Mucosa of gallbladder (tissue), 1 donor: ENCODE measurements around the gene CEP290. TPM values are rescaled to one million over a fixed set of nuclear protein-coding genes. Genes with fewer than 3 reads are reported as not detected.
"Not testable (repeated sequence)": the region's sequence is repeated elsewhere in the genome, so short reads cannot be mapped to it uniquely, and the experiment has no call there.

ENCODE experiments used
- DNase-seq: peaks from one replicate; pipeline ENCODE4 v3.0.0-alpha.2; 2020; ENCODE audit warnings: low spot score
- total RNA-seq: library from RNA; stranded (reverse); gene quantifications from one replicate; pipeline ENCODE4 v1.2.1, GENCODE V29; 2021
- donor health status: DM: no; HTN: no; CAD: no.

CEP290 gene
- total RNA-seq, 1 donor from 2014 or later = 11.5 TPM

GRCh38 chr12:88144546-88145468, 2.9 kb upstream of the CEP290 start:
- DNase-seq = no peak

GRCh38 chr12:88144037-88144436, 2.1 kb upstream of the CEP290 start:
- DNase-seq = no peak

GRCh38 chr12:88142610-88142991, 713 bp upstream of the CEP290 start:
- DNase-seq = peak; percentile 11

- DNase-seq = no peak
Observed at GRCh38 chr12:88141425-88141773, 489 bp downstream of the CEP290 start.

DNA sequence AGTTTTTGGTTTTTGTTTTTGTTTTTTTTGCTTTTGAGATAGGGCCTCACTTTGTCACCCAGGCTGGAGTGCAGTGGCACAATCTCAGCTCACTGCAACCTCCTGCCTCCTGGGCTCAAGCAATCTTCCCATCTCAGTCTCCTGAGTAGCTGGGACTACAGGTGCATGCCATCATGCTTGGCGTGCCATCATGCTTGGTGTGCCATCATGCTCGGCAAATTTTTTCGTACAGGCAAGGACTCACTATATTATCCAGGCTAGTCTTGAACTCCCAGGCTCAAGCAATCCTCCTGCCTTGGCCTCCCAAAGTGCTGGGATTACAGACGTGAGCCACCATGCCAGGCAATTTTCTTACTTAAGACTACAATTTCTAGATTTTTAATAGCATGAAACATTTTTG, 2.2 kb downstream of the CEP290 start:
- DNase-seq = not testable (repeated sequence)

- DNase-seq = not testable (repeated sequence)
Observed at GRCh38 chr12:88133181-88133580, 8.7 kb downstream of the CEP290 start.

DNA sequence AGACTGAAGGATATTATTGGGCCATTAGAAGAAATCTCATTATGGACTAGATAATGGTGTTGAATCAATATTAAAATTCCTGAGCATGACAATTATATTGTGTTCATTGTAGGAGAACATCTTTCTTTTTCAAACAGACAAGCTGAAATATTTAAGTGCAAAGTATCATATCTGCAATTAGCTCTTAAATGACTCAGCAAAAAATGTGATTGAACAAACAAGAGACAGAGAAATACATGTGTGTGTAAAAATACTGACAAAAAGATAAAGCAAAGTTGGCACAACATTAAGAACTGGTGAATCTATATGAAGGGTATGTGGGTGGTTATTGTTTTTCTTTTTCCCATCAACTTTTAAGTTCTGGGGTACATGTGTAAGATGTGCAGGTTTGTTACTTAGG, 9.5 kb downstream of the CEP290 start:
- DNase-seq = no peak

DNA sequence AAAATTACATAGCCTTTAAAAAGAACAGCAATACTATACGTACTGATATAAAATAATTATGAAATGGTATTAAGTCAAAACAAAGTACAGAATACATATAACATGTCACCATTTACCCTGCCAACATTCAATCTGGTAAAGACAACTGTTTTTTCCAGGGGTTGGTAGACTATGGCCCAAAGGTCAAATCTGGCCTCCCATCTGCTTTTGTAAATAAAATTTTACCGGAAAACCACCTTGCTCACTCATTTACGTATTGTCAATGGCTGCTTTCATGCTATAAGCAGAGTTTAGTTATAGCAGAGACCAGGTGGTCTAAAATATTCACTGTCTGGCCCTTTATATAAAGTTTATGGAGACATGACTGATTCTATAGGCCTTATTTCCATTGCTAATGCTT, 14.0 kb downstream of the CEP290 start:
- no peak for DNase-seq

DNA sequence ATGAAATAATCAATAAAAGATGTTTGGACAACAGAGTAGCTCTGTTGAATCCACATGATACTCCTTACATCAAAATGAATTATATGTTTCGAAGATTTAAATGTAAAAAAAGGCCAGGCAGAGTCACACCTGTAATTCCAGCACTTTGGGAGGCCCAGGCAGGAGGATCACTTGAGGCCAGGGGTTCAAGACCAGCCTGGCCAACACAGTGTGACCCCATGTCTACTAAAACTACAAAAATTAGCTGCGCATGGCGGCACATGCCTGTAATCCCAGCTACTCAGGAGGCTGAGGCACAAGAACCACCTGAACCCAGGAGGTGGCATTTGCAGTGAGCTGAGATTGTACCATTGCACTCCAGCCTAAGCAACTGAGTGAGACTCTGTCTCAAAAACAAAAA, 14.8 kb downstream of the CEP290 start:
- DNase-seq = no peak

DNA sequence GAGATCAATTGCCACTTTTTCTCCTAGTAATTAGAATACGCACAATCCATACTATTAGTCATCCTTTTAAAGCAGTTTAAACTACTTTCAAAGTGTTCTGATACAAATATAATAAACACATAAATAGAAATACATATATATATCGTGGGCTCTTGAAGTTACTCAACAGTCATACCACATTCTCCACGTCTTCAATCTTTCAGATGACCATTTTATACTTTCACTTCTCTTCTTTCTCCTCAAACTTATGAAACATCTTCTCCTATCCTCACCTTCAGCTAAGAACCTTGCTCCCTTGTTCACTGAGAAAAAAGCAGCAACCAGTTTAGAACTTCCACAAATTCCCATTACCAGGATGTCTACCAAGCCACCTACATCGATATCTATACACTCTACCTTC, 19.2 kb downstream of the CEP290 start:
- no peak for DNase-seq

- DNase-seq = no peak
Observed at GRCh38 chr12:88113871-88114270, 28.0 kb downstream of the CEP290 start.

- DNase-seq = no peak
Observed at GRCh38 chr12:88111074-88111652, 30.7 kb downstream of the CEP290 start.

GRCh38 chr12:88108021-88108420, 33.9 kb downstream of the CEP290 start:
- no peak for DNase-seq

DNA sequence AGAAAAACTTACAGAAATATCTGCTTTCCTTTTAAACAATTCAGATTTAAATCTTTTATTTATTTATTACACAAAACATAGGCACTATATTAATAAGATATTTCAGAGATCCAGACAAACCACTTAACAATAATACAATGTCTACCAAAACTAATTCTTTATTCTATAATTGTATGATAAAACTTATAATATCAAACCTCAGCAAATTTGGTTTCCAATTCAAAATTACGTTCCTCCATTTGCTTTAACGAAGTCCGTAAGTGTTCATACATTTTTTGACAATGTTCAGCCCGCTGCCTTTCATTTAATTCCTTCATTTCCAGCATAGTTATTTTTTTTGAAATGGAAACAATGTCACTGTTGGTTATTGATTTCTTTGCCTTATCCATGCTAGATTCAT, 48.3 kb downstream of the CEP290 start:
- DNase-seq = no peak

- DNase-seq = no peak
Observed at GRCh38 chr12:88092771-88093170, 49.1 kb downstream of the CEP290 start.

GRCh38 chr12:88084210-88084609, 57.7 kb downstream of the CEP290 start:
- no peak for DNase-seq

GRCh38 chr12:88083634-88084033, 58.3 kb downstream of the CEP290 start:
- DNase-seq = no peak

DNA sequence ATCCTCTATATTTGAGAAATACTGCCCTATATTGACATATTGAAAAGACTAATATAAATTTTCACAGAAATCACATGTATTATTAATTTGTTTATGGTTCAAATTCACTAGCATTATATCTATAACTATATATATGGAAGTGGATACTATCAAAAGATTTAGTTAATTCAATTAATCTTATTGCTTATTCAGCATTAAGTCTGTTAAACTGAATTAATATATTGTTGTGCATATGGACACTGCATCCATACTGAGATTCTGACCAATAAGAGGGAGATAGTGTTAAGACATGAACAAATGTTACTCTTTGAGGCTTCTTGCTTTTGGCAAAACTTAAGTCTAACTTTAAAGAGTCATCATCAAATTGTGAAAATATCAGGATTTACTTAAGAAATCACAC, 60.6 kb downstream of the CEP290 start:
- no peak for DNase-seq

DNA sequence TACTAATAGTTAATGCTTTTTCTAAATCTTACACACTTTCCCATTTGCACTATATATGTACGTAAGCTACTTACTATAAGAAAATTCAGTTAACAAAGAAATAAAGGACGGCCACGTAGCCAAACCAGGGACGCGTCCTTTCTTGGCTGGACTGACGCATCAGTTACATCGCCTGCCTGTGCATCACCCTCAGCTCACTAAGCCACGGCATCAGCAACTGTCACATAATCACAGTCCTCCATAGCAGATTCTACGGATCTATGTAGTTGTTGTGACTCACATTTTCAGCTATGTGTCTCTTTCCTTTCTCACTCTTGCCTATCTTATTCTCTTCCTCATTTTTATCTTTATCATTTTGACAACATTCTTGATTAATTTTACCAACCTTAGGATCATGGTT, 74.6 kb downstream of the CEP290 start:
- no peak for DNase-seq

GRCh38 chr12:88063375-88063774, 78.5 kb downstream of the CEP290 start:
- DNase-seq = no peak

DNA sequence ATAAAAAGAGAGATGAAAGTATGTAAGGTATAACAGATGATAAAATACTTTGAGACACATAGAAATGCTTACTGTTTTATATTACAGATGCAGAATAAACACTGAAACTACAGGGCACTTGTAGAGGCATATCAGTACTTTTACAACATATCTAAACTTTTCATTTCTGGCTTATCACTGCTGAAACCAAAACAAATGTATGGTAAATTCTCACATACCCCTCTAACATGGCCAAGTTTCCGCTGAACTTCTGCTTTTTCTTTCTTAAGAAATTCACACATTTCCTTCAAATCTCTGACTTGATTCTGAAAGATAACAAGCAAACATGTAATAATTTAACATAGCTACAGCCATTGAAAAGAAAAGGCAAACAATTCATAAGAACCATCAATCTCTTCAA, 79.4 kb downstream of the CEP290 start:
- no peak for DNase-seq

DNA sequence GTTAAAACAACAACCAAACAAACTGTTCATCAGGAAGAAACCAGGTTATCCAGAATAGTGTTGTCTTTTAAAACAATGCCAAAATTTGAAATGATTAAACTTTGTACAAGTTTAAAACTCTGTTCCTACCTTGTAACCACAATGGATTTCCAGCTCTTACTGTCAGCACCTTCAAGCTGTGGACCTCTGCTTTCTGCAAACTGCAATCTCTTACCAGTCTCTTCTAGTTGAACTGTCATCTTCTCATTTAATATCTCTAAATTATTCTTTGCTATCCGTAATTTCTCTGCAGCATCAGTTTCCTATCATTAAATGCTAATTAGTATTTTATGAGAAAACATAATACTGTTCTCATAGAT, 83.2 kb downstream of the CEP290 start:
- no peak for DNase-seq

- DNase-seq = no peak
Observed at GRCh38 chr12:88057994-88058718, 83.7 kb downstream of the CEP290 start.
